Astrocyte of the cerebellum (primary cell): ENCODE data around the gene PARN.

Source experiments
- DNase-seq: peaks from one replicate; pipeline ENCODE4 v3.0.0-alpha.2; 2011; ENCODE audit warnings: low read depth
- H3K4me3 ChIP-seq: 2 replicates; pipeline ENCODE4 v1.5.1; 2011; ENCODE audit warnings: mild to moderate bottlenecking, low read depth, low read length, moderate library complexity
- in situ Hi-C: cut with HindIII; loops from 2 replicates; pipeline ENCODE4 v1.10.0; 2017; ENCODE audit warnings: low sequenced_read_pairs
- TF ChIP-seq, protein P1 (sequence below): IDR thresholded peaks from 2 replicates; pipeline ENCODE4 v1.5.1; 2012; ENCODE audit warnings: low read length, low read depth, moderate library complexity, mild to moderate bottlenecking; ENCODE audit errors: missing control alignments

Gene PARN

DNA sequence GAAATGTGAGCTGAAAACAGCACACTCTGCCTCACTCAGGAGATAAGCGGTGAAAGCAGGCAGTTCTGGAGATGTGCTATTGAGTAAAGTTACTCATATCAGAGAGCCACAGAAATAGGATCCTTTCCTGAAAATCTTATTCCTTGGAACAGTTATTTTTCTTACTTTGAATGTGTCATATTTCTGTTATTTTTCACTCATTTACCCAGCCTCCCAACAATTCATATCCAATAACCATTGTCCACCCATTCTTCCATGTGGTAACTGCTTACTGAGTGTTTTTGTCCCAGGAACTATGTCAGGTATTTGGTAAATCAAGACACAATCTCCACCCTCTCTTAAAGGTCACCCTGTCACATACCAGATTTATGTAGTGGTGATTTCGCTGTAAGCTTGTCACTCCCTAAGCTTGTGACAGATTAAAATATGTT lies 144.9 kb downstream of the PARN start:
- in situ Hi-C loops: no loop called here
- TF ChIP-seq, protein P1, sequence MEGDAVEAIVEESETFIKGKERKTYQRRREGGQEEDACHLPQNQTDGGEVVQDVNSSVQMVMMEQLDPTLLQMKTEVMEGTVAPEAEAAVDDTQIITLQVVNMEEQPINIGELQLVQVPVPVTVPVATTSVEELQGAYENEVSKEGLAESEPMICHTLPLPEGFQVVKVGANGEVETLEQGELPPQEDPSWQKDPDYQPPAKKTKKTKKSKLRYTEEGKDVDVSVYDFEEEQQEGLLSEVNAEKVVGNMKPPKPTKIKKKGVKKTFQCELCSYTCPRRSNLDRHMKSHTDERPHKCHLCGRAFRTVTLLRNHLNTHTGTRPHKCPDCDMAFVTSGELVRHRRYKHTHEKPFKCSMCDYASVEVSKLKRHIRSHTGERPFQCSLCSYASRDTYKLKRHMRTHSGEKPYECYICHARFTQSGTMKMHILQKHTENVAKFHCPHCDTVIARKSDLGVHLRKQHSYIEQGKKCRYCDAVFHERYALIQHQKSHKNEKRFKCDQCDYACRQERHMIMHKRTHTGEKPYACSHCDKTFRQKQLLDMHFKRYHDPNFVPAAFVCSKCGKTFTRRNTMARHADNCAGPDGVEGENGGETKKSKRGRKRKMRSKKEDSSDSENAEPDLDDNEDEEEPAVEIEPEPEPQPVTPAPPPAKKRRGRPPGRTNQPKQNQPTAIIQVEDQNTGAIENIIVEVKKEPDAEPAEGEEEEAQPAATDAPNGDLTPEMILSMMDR: no peak
- DNase-seq: no peak

DNA sequence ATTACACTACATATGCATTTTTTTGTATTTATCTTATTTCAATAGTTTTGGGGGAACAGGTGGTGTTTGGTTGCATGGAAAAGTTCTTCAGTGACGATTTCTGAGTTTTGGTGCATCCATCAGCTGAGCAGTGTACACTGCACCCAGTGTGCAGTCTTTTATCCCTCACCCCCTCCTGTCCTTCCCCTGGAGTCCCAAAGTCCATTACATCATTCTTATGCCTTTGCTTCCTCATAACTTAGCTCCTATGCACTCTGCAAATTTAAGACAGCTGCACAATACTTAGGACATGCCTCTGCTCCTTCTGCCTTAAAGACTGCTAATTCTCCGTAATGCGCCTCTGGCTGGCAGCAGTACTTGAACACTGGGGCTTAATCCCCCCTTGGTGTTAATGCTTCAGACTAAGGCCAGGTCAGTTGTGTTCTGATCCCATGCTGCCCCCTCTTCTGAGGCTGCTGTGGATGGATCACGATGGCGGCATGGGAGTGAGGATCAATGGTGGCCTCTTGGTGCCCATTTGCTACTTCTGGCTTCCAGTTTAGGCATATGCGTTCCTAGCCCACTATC lies 146.2 kb downstream of the PARN start:
- TF ChIP-seq, protein P1: no peak
- no peak for DNase-seq
- H3K4me3 ChIP-seq: no peak overlapping the region
- in situ Hi-C loops: no loop called here

More for the DNA sequence above, 144.9 kb downstream of the PARN start:
- no peak overlapping the region for H3K4me3 ChIP-seq

DNA sequence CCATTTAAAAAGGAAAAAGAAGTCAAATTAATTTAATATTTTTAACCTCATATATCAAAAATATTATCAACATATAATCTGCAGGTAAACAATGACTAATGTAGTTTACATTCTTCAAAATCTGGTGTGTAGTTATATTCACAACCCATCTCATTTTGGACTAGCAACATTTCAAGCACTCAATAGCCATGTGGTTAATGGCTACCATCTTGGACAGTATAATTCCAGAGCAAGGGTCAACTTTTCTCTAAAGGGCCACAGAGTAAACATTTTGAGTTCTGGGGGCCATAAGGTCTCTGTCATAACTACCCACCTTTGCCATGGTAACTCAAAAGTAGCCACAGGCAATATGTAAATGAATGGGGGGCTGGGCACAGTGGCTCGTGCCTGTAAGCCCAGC lies 153.9 kb downstream of the PARN start:
- TF ChIP-seq, protein P1: no peak
- DNase-seq: no peak
- in situ Hi-C loops: no loop called here
- no peak overlapping the region for H3K4me3 ChIP-seq

DNA sequence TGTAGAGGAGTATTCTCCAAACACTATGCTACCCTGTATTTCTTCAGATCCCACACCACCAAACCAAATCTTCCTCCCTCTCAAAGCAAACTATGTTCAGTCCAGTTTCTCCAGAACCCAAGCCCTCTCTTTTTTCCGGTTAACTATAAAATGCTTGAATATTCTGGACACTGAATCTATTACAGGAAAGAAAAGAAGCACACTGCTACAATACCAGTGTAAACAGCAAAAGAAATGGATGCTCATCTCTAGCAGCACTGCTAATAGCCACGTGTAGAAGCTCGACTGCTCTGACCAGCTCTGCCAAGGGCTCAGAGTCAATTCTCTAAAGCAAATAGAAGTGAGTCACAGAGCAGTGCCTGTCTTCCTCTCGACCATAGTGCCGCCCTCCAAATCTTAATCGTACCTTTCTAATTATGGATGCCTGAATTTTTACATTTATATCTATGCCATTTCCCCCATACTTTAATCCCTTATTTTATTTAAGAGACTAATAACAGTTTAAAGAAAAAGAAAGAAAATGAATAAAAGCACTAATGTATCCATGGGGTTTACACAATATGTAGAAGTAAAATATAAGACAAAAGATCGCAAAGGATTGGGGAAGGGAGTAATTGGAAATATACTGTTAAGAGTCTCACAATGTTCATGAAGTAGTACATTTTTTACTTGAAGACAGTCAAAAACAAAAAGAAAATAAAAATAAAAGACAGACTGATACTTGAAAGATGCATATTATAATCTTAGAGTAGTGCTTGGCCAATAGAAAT lies 154.5 kb downstream of the PARN start:
- H3K4me3 ChIP-seq: no peak overlapping the region
- in situ Hi-C loops: no loop called here
- no peak for DNase-seq
- TF ChIP-seq, protein P1: no peak

DNA sequence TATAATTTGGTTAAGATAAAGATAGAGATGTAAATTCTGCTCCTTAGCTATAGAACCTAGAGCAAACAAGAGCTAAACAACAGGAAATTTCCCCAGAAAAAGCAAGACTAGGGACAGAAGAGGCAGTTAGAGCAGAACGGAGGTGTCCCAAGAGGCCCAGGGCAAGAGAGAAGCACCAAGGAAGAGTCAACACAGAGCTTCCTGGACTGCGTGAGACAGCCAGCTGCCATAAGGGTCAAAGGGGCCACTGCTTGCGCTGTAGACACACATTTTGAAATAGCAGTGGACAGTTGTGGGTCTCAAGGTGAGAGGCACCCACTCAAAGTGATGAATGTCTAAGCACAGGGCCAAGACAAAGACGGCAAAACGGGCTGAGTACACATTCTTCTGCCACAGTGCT lies 156.6 kb downstream of the PARN start:
- TF ChIP-seq, protein P1: no peak
- in situ Hi-C loops: no loop called here
- no peak for DNase-seq
- H3K4me3 ChIP-seq: no peak overlapping the region

DNA sequence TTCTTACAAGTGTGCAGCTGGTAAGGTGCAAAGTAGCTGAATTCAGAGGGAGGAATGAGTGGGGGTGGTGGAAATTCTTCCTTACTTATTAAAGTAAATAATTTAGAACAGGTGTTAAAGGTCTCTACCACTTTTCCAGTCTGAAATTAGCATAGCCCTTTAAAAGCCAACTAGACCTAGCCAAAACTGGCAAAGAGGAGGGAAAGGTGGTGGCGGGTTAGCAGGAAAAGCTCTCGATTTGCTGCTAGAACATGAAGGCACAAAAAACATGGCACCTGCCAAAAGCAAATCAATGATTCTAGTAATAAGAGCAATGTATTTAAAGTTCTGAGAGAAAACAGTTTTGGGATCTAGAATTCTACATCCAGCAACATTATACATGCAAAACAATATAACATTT lies 157.7 kb downstream of the PARN start:
- no peak overlapping the region for H3K4me3 ChIP-seq
- in situ Hi-C loops: no loop called here
- no peak for DNase-seq
- TF ChIP-seq, protein P1: no peak
